ENCODE measurements around the gene DCST2. TPM values are rescaled to one million over a fixed set of nuclear protein-coding genes. Genes with fewer than 3 reads are reported as not detected.
"Not testable (repeated sequence)": the region's sequence is repeated elsewhere in the genome, so short reads cannot be mapped to it uniquely, and the experiment has no call there.

DCST2 gene
- total RNA-seq, 1 donor from 2014 or later = 0.64 TPM

DNA sequence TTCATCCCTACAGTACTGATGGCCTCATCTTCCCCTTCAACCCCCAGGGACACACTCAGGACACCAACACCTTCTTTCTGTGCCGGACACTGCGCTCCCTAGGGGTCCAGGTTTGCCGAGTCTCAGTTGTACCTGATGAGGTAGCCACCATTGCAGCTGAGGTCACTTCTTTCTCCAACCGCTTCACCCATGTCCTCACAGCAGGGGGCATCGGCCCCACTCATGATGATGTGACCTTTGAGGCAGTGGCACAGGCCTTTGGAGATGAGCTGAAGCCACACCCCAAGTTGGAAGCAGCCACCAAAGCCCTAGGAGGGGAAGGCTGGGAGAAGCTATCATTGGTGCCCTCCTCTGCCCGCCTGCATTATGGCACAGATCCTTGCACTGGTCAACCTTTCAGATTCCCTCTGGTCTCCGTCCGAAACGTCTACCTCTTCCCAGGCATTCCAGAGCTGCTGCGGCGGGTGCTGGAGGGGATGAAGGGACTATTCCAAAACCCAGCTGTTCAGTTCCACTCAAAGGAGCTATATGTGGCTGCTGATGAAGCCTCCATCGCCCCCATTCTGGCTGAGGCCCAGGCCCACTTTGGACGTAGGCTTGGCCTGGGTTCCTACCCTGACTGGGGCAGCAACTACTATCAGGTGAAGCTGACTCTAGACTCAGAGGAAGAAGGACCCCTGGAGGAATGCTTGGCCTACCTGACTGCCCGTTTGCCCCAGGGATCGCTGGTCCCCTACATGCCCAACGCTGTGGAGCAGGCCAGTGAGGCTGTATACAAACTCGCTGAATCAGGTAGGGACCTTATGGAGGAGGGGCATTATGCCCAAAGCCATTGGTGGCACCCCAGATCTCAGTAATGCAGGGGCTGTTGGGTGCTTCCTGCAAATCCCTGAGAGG is 45.3 kb downstream of the DCST2 start:
- Mint-ChIP-seq H3K27ac (ENCODE audit: unreplicated experiment) (no peak overlapping the region), H3K27me3 (ENCODE audit: unreplicated experiment) (peaks cover 5% of the 10 kb centered on the region), H3K4me1 (ENCODE audit: low read depth, unreplicated experiment) (peaks cover 3% of the 10 kb centered on the region), H3K36me3 (ENCODE audit: unreplicated experiment) (peaks cover 5% of the 10 kb centered on the region), H3K9me3 (ENCODE audit: unreplicated experiment) (peaks cover 2% of the 10 kb centered on the region), H3K4me3 (ENCODE audit: unreplicated experiment) (no peak overlapping the region)
- TF ChIP-seq, protein P1, sequence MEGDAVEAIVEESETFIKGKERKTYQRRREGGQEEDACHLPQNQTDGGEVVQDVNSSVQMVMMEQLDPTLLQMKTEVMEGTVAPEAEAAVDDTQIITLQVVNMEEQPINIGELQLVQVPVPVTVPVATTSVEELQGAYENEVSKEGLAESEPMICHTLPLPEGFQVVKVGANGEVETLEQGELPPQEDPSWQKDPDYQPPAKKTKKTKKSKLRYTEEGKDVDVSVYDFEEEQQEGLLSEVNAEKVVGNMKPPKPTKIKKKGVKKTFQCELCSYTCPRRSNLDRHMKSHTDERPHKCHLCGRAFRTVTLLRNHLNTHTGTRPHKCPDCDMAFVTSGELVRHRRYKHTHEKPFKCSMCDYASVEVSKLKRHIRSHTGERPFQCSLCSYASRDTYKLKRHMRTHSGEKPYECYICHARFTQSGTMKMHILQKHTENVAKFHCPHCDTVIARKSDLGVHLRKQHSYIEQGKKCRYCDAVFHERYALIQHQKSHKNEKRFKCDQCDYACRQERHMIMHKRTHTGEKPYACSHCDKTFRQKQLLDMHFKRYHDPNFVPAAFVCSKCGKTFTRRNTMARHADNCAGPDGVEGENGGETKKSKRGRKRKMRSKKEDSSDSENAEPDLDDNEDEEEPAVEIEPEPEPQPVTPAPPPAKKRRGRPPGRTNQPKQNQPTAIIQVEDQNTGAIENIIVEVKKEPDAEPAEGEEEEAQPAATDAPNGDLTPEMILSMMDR (IDR thresholded peaks at IDR 0.05; ENCODE audit: partially characterized antibody, unreplicated experiment) = no peak
- DNase-seq = no peak

DNA sequence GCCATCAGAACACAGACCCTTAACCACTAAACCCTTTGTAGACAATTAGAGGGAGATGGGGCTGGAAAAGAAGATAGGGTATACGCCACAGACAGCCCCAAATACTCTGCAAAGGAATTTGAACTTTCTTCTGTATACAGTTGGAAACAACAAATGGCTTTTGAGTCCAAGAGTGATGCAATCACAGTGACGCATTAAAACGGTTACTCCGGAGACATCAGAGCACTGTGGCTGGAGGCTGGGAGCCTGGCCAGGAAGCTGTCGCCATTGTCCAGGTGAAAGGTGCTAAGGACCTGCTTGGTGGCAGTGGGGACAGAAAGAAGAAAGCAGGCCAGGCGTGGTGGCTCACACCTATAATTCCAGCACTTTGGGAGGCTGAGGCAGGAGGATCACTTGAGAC is 46.3 kb downstream of the DCST2 start:
- peaks cover 3% of the 10 kb centered on the region for H3K27me3 Mint-ChIP-seq (ENCODE audit: unreplicated experiment)
- no peak overlapping the region for H3K4me3 Mint-ChIP-seq (ENCODE audit: unreplicated experiment)
- TF ChIP-seq, protein P1 (IDR thresholded peaks at IDR 0.05; ENCODE audit: partially characterized antibody, unreplicated experiment) = no peak
- H3K9me3 Mint-ChIP-seq (ENCODE audit: unreplicated experiment) = peaks cover 2% of the 10 kb centered on the region
- H3K27ac Mint-ChIP-seq (ENCODE audit: unreplicated experiment) = no peak overlapping the region
- H3K36me3 Mint-ChIP-seq (ENCODE audit: unreplicated experiment) = peaks cover 5% of the 10 kb centered on the region
- peaks cover 3% of the 10 kb centered on the region for H3K4me1 Mint-ChIP-seq (ENCODE audit: low read depth, unreplicated experiment)
- no peak for DNase-seq

DNA sequence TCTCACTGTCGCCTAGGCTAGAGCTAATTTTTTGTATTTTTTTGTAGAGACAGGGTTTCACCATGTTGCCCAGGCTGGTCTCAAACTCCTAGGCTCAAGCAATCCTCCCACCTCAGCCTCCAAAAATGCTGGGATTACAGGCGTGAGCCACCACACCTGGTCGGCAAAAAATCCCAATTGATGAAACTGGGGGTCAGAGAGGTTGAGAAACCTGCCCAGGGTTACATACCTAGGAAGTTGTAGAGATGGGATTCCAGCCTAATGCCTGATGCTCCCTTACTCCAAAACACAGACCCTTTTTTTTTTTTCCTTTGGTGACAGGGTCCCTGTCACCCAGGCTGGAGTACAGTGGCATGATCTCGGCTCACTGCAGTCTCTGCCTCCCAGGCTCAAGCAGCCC is 46.8 kb downstream of the DCST2 start:
- H3K4me1 Mint-ChIP-seq (ENCODE audit: low read depth, unreplicated experiment); DNase-seq; H3K36me3 Mint-ChIP-seq (ENCODE audit: unreplicated experiment); H3K27ac Mint-ChIP-seq (ENCODE audit: unreplicated experiment); H3K9me3 Mint-ChIP-seq (ENCODE audit: unreplicated experiment); H3K4me3 Mint-ChIP-seq (ENCODE audit: unreplicated experiment); H3K27me3 Mint-ChIP-seq (ENCODE audit: unreplicated experiment): not testable (repeated sequence)

DNA sequence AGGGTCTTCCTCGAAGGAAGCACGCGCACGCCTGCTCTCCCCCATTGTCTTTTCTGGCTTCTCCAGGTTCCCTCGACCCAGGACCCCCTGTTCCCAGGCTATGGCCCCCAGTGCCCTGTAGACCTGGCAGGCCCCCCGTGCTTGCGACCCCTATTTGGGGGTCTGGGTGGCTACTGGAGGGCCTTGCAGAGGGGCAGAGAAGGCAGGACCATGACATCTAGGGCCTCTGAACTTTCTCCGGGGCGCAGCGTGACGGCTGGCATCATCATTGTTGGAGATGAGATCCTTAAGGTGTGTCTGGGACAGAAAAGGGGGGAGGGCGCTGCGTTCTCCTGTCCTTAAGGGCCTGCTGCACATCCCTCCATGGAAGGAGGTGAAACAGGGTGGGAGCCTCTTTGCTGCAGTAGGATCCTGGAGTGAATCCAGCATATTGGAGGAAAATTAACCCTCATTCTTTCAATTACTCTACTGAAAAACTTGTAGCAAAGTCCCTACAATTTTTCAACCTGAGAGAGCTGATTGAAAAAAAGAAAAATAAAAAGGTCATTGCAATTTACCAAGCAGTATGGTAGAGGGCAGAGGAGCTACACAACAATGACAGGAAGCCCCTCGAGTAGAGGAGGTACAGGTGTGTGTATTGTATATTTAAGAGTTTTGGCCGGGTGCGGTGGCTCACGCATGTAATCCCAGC is 49.7 kb downstream of the DCST2 start:
- TF ChIP-seq, protein P1 (IDR thresholded peaks at IDR 0.05; ENCODE audit: partially characterized antibody, unreplicated experiment) = no peak
- peaks cover 2% of the 10 kb centered on the region for H3K36me3 Mint-ChIP-seq (ENCODE audit: unreplicated experiment)
- H3K27ac Mint-ChIP-seq (ENCODE audit: unreplicated experiment) = no peak overlapping the region
- H3K4me3 Mint-ChIP-seq (ENCODE audit: unreplicated experiment) = no peak overlapping the region
- H3K9me3 Mint-ChIP-seq (ENCODE audit: unreplicated experiment) = peaks cover 2% of the 10 kb centered on the region
- H3K4me1 Mint-ChIP-seq (ENCODE audit: low read depth, unreplicated experiment) = peaks cover 3% of the 10 kb centered on the region
- peaks cover 3% of the 10 kb centered on the region for H3K27me3 Mint-ChIP-seq (ENCODE audit: unreplicated experiment)
- DNase-seq = no peak

DNA sequence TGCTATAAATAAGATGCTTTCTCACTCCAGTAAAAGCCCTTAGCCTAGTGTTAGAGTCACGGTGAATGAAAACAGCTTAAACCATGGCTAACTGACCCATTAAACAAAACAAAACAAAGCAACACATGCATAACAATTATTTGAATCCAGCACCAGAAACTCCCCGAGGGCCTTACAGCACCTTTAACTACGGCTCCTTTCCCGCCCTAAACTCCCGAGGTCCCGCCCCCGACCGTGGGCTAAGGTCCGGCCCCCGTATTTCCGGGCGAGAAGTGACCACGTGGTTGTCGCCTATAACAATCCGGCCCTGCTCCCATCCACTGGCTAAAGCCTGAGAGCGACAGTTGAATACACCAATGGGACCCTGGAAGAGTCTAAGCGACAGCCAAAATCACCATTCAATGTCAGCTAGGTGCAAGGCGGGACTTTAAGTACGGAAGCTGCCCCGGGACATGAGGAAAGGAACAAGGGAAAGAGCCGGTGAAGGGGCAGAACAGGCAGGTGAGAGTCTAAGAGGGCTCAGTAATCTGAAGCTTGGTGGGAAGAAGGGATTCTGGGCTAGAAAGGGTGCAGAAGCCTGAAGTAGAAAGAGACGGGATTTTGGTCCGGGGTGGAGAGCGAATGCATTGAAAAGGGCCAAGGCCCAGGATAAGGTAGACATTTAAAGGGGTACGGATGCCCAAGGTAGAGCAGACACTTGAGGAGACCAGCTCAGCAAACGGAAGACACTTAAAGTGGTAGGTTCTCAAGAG is 50.5 kb downstream of the DCST2 start, which contains the start of gene FLAD1:
TSS of gene FLAD1 (plus strand) at position 448 of the 752 bp plus-strand sequence. CDS start 351 bp downstream, outside the sequence.
- Mint-ChIP-seq H3K4me1 (ENCODE audit: low read depth, unreplicated experiment) (no peaks in the 10 kb centered on the region), H3K27ac (ENCODE audit: unreplicated experiment) (peak within 1 kb of the TSS; percentile 12), H3K27me3 (ENCODE audit: unreplicated experiment) (no peaks in the 10 kb centered on the region), H3K9me3 (ENCODE audit: unreplicated experiment) (peaks cover 2% of the 10 kb centered on the region), H3K36me3 (ENCODE audit: unreplicated experiment) (no peaks in the 10 kb centered on the region), H3K4me3 (ENCODE audit: unreplicated experiment) (no peak within 1 kb of the TSS)
- TF ChIP-seq, protein P1 (IDR thresholded peaks at IDR 0.05; ENCODE audit: partially characterized antibody, unreplicated experiment) = no peak
- DNase-seq = peak; percentile 93

Data from glutamatergic neuron (in vitro differentiated cells).